Measurements from ENCODE around the gene AKIRIN2.
A peak's percentile ranks its signal among the peaks of the same experiment; 100 is the strongest.
"Not testable (repeated sequence)": the region's sequence is repeated elsewhere in the genome, so short reads cannot be mapped to it uniquely, and the experiment has no call there.

AKIRIN2 gene

DNA sequence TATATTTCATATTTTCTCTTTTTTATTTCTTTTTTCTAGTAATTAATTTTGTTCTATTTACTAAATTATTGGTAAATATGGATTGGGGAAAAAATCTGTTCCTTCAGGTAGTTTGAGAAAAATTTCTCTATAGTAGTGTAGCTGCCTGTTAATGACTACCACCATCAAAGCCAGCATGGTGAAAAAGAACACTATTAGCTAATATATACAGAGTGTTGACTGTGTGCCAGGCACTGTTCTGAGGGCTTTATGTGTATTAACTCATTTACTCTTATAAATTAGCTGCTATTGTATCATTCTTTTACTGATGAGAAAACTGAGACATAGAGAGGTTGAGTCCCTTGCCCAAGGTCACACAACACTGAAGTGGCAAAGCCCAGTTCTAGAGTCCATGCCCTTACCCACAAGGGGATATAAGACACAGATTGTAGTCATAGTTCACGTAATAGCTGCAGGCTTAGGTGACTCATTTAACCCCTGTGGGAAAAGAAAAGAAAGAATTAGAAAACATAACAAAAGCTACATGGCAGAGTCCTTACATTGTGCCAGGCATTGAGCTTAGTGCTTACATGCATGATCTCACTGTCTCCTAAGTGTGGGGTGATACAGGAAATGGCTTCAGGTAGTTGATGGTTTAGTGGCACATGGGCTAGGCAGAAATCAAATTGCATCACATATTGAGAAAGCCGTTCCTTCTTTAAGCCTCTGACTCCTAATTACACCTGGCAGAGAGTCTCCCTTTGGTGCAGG, 12.2 kb upstream of the AKIRIN2 start:
- Histone ChIP-seq H3K4me1 (ENCODE audit: insufficient read depth, low read length) (peaks cover 7% of the 10 kb centered on the region; the same call in 1 of the 2 replicates), H3K9me3 (ENCODE audit: insufficient read depth, low read depth, low read length) (no peaks in the 10 kb centered on the region), H3K9ac (ENCODE audit: low read depth, low read length) (no peak overlapping the region), H3K27me3 (ENCODE audit: insufficient read depth, low read length) (no peaks in the 10 kb centered on the region), H3K4me3 (ENCODE audit: low read length) (no peak overlapping the region), H3K27ac (ENCODE audit: low read length) (no peak overlapping the region), H3K36me3 (ENCODE audit: insufficient read depth, low read depth, low read length) (no peaks in the 10 kb centered on the region)

DNA sequence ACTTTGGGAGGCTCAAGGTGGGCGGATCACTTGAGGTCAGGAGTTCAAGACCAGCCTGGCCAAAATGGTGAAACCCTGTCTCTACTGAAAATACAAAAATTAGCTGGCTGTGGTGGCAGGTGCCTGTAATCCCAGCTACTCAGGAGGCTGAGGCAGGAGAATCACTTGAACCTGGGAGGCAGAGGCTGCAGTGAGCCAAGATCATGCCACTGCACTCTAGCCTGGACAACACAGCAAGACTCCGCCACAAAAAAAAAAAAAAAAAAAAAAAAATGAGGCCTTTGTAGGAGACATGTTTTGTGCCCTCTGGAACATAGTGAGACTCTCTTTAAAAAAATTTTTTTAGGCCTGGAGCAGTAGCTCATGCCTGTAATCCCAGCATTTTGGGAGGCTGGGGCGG, 10.7 kb upstream of the AKIRIN2 start:
- not testable (repeated sequence) for H3K9ac ChIP-seq (ENCODE audit: low read depth, low read length); H3K4me3 ChIP-seq (ENCODE audit: low read length); H3K27me3 ChIP-seq (ENCODE audit: insufficient read depth, low read length); H3K9me3 ChIP-seq (ENCODE audit: insufficient read depth, low read depth, low read length); H3K36me3 ChIP-seq (ENCODE audit: insufficient read depth, low read depth, low read length); H3K27ac ChIP-seq (ENCODE audit: low read length); H3K4me1 ChIP-seq (ENCODE audit: insufficient read depth, low read length)

DNA sequence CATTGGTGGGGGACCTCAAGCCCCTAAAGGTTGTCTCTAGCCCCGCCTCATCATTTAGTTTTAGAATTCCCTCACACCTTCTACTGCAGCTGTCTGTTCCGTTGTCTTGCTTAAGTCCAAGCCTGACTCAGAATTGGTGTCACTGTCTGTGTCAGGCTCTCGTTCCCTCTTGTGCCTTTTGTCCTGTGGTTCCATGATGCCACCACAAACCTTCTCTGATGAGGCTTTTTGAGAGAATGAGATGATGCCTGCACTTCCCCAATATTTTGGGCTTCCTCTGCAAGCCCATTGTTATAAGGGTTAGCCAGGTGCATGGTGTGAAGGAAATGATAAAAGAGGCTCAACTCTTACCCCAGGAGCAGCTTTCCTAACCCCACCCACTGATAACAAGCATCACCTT, 8.1 kb upstream of the AKIRIN2 start:
- Histone ChIP-seq H3K9ac (ENCODE audit: low read depth, low read length) (no peak overlapping the region), H3K9me3 (ENCODE audit: insufficient read depth, low read depth, low read length) (no peaks in the 10 kb centered on the region), H3K27me3 (ENCODE audit: insufficient read depth, low read length) (no peaks in the 10 kb centered on the region), H3K36me3 (ENCODE audit: insufficient read depth, low read depth, low read length) (no peaks in the 10 kb centered on the region), H3K27ac (ENCODE audit: low read length) (no peak overlapping the region), H3K4me3 (ENCODE audit: low read length) (no peak overlapping the region), H3K4me1 (ENCODE audit: insufficient read depth, low read length) (peaks cover 7% of the 10 kb centered on the region; the same call in 1 of the 2 replicates)

DNA sequence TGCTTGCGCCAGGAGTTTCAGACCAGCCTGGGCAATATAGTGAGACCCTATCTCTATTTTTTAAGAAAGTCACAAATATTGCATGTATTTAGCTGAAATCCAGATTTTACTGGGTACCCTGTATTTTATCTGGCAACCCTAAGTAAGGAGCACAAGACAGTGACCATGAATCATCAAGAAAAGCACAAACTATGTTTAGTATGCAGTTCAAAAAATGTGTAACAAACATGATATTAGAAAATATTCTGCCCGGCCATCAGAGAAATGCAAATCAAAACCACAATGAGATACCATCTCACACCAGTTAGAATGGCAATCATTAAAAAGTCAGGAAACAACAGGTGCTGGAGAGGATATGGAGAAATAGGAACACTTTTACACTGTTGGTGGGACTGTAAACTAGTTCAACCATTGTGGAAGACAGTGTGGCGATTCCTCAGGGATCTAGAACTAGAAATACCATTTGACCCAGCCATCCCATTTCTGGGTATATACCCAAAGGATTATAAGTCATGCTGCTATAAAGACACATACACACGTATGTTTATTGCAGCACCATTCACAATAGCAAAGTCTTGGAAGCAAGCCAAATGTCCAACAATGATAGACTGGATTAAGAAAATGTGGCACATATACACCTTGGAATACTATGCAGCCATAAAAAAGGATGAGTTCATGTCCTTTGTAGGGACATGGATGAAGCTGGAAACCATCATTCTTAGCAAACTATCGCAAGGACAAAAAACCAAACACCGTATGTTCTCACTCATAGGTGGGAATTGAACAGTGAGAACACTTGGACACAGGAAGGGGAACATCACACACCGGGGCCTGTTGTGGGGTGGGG, 6.8 kb upstream of the AKIRIN2 start:
- not testable (repeated sequence) for H3K27ac ChIP-seq (ENCODE audit: low read length); H3K9ac ChIP-seq (ENCODE audit: low read depth, low read length); H3K9me3 ChIP-seq (ENCODE audit: insufficient read depth, low read depth, low read length); H3K27me3 ChIP-seq (ENCODE audit: insufficient read depth, low read length); H3K4me3 ChIP-seq (ENCODE audit: low read length); H3K36me3 ChIP-seq (ENCODE audit: insufficient read depth, low read depth, low read length); H3K4me1 ChIP-seq (ENCODE audit: insufficient read depth, low read length)

- no peaks in the 10 kb centered on the region for H3K4me1 ChIP-seq (ENCODE audit: insufficient read depth, low read length)
- H3K9ac ChIP-seq (ENCODE audit: low read depth, low read length) = no peak overlapping the region
- H3K4me3 ChIP-seq (ENCODE audit: low read length) = no peak overlapping the region
- no peaks in the 10 kb centered on the region for H3K27me3 ChIP-seq (ENCODE audit: insufficient read depth, low read length)
- no peaks in the 10 kb centered on the region for H3K9me3 ChIP-seq (ENCODE audit: insufficient read depth, low read depth, low read length)
- no peak overlapping the region for H3K27ac ChIP-seq (ENCODE audit: low read length)
- H3K36me3 ChIP-seq (ENCODE audit: insufficient read depth, low read depth, low read length) = no peaks in the 10 kb centered on the region
Observed at GRCh38 chr6:87706187-87706966, 4.3 kb upstream of the AKIRIN2 start.

- no peak overlapping the region for H3K9ac ChIP-seq (ENCODE audit: low read depth, low read length)
- H3K4me1 ChIP-seq (ENCODE audit: insufficient read depth, low read length) = no peaks in the 10 kb centered on the region
- no peak overlapping the region for H3K27ac ChIP-seq (ENCODE audit: low read length)
- no peaks in the 10 kb centered on the region for H3K36me3 ChIP-seq (ENCODE audit: insufficient read depth, low read depth, low read length)
- H3K27me3 ChIP-seq (ENCODE audit: insufficient read depth, low read length) = no peaks in the 10 kb centered on the region
- H3K4me3 ChIP-seq (ENCODE audit: low read length) = no peak overlapping the region
- H3K9me3 ChIP-seq (ENCODE audit: insufficient read depth, low read depth, low read length) = no peaks in the 10 kb centered on the region
Observed at GRCh38 chr6:87705070-87705691, 3.1 kb upstream of the AKIRIN2 start.

- not testable (repeated sequence) for H3K36me3 ChIP-seq (ENCODE audit: insufficient read depth, low read depth, low read length); H3K9me3 ChIP-seq (ENCODE audit: insufficient read depth, low read depth, low read length); H3K27ac ChIP-seq (ENCODE audit: low read length); H3K27me3 ChIP-seq (ENCODE audit: insufficient read depth, low read length); H3K4me1 ChIP-seq (ENCODE audit: insufficient read depth, low read length)
- peak overlapping the region; percentile 75; the same call in 1 of the 2 replicates for H3K9ac ChIP-seq (ENCODE audit: low read depth, low read length)
- H3K4me3 ChIP-seq (ENCODE audit: low read length) = peak overlapping the region; percentile 74
Observed at GRCh38 chr6:87703039-87703438, 1.0 kb upstream of the AKIRIN2 start.

GRCh38 chr6:87702589-87702945, 534 bp upstream of the AKIRIN2 start:
- Histone ChIP-seq H3K27ac (ENCODE audit: low read length) (peak overlapping the region; percentile 64), H3K4me3 (ENCODE audit: low read length) (peak overlapping the region; percentile 74)

DNA sequence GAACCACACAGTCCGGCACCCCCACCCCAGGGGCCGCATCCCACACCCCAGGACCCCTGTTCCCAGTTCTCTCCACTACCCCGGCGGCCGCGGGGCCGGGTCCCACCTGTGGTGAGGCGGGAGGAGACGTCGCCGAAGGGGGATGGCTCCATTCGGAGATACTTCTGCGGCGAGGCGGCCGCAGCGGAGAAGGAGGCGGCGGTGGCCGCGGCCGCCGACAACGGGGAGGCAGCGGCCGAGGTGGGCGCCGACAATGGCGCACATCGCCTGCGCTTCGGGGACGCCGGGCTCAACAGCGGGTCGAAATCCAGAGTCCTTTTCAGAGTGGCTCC, 723 bp downstream of the AKIRIN2 start:
- H3K27me3 ChIP-seq (ENCODE audit: insufficient read depth, low read length) = no peaks in the 10 kb centered on the region
- H3K36me3 ChIP-seq (ENCODE audit: insufficient read depth, low read depth, low read length) = peaks cover 3% of the 10 kb centered on the region; the same call in 1 of the 2 replicates
- H3K4me1 ChIP-seq (ENCODE audit: insufficient read depth, low read length) = peaks cover 11% of the 10 kb centered on the region
- peak overlapping the region; percentile 27 for H3K27ac ChIP-seq (ENCODE audit: low read length)
- H3K9me3 ChIP-seq (ENCODE audit: insufficient read depth, low read depth, low read length) = no peaks in the 10 kb centered on the region
- H3K9ac ChIP-seq (ENCODE audit: low read depth, low read length) = peak overlapping the region; percentile 94
- H3K4me3 ChIP-seq (ENCODE audit: low read length) = peak overlapping the region; percentile 99

More at GRCh38 chr6:87702589-87702945, 534 bp upstream of the AKIRIN2 start:
- H3K27me3 ChIP-seq (ENCODE audit: insufficient read depth, low read length) = no peaks in the 10 kb centered on the region
- H3K9ac ChIP-seq (ENCODE audit: low read depth, low read length) = peak overlapping the region; percentile 75; the same call in 1 of the 2 replicates
- peaks cover 8% of the 10 kb centered on the region for H3K4me1 ChIP-seq (ENCODE audit: insufficient read depth, low read length)
- H3K36me3 ChIP-seq (ENCODE audit: insufficient read depth, low read depth, low read length) = no peaks in the 10 kb centered on the region; the same call in 1 of the 2 replicates
- H3K9me3 ChIP-seq (ENCODE audit: insufficient read depth, low read depth, low read length) = no peaks in the 10 kb centered on the region

GRCh38 chr6:87700397-87701343, 1.4 kb downstream of the AKIRIN2 start:
- H3K36me3 ChIP-seq (ENCODE audit: insufficient read depth, low read depth, low read length) = peaks cover 3% of the 10 kb centered on the region; the same call in 1 of the 2 replicates
- H3K9me3 ChIP-seq (ENCODE audit: insufficient read depth, low read depth, low read length) = no peaks in the 10 kb centered on the region
- H3K27me3 ChIP-seq (ENCODE audit: insufficient read depth, low read length) = no peaks in the 10 kb centered on the region
- peak overlapping the region; percentile 27 for H3K27ac ChIP-seq (ENCODE audit: low read length)
- H3K4me3 ChIP-seq (ENCODE audit: low read length) = peak overlapping the region; percentile 99
- H3K9ac ChIP-seq (ENCODE audit: low read depth, low read length) = peak overlapping the region; percentile 94
- peaks cover 14% of the 10 kb centered on the region for H3K4me1 ChIP-seq (ENCODE audit: insufficient read depth, low read length)
